Gastrocnemius medialis (tissue), 4 donors: ENCODE measurements around the gene CT45A6.
"Not testable (repeated sequence)": the region's sequence is repeated elsewhere in the genome, so short reads cannot be mapped to it uniquely, and the experiment has no call there.

Experiments
- POLR2A ChIP-seq, 2 donors: fragments of 450-650 bp; IDR thresholded peaks; one replicate each; pipeline ENCODE4 v1.6.1; 2017; ENCODE audit warnings: antibody characterized with exemption in 2 of 2, mild to moderate bottlenecking in 2 of 2, moderate library complexity in 2 of 2
- TF ChIP-seq, protein P1 (sequence below), 5 experiments: fragments of 450-650 bp in 3 of 5; fragments of 200-600 bp in 2 of 5; sonication (generic) in 2 of 5; IDR thresholded peaks in 4 of 5; conservative IDR thresholded peaks in 1 of 5; 1 replicate in 4 of 5; 2 replicates in 1 of 5; pipeline ENCODE4 v1.5.1; 2016 to 2019; ENCODE audit warnings: antibody characterized with exemption in 5 of 5, mild to moderate bottlenecking in 3 of 5, moderate library complexity in 3 of 5

DNA sequence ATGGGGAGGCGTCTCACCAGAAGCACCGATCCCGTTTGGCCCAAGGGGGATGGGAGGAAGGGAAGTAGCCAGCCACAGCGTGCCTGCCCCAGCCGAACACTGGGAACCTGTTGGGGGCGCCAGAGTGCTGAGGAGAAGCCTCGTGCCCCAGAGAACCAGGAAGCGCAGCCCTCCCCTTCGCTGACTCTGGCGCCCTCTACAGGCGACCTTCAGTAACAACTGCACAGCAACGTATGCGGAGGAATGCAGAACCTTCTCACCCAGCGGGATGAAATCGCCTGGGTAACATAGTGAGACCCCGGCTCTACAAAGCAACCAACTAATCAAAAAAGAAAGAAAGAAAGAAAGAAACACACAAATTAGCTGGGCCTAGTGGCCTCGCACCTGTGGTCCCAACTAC is 17.3 kb upstream of the CT45A6 start, which contains the start of gene CT45A2:
- TF ChIP-seq, protein P1, sequence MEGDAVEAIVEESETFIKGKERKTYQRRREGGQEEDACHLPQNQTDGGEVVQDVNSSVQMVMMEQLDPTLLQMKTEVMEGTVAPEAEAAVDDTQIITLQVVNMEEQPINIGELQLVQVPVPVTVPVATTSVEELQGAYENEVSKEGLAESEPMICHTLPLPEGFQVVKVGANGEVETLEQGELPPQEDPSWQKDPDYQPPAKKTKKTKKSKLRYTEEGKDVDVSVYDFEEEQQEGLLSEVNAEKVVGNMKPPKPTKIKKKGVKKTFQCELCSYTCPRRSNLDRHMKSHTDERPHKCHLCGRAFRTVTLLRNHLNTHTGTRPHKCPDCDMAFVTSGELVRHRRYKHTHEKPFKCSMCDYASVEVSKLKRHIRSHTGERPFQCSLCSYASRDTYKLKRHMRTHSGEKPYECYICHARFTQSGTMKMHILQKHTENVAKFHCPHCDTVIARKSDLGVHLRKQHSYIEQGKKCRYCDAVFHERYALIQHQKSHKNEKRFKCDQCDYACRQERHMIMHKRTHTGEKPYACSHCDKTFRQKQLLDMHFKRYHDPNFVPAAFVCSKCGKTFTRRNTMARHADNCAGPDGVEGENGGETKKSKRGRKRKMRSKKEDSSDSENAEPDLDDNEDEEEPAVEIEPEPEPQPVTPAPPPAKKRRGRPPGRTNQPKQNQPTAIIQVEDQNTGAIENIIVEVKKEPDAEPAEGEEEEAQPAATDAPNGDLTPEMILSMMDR (IDR thresholded peaks at IDR 0.05 in 4 of 5, conservative IDR thresholded peaks at IDR 0.05 in 1 of 5) = not testable (repeated sequence)
- not testable (repeated sequence) for TF ChIP-seq POLR2A (IDR thresholded peaks at IDR 0.05)
